HG03103 (cell line): Measurements from ENCODE around the gene RAB4B.
"Not testable (repeated sequence)": the region's sequence is repeated elsewhere in the genome, so short reads cannot be mapped to it uniquely, and the experiment has no call there.

Experiments used
- ATAC-seq: cut with Tn5 transposase; IDR thresholded peaks from one replicate; pipeline ENCODE4 v1.9.1; 2021; ENCODE audit warnings: low read depth; ENCODE audit not compliant: unreplicated experiment

RAB4B gene

DNA sequence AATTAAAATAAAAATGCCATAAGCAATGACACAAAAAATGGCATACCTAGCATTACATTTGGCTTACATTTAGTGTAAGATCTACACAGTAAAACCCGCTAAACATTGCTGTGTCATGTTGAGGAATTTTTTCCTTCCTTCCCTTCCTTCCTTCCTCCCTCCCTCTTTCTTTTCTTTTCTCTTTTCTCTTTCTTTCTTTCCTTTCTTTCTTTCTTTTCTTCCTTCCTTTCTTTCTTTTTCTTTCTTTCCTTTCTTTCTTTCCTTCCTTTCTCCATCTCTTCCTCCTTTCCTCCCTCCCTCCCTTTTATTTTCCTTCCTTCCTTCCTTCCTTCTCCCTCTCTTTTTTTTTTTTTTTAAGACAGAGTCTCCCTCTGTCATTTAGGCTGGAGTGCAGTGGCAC is 60.4 kb downstream of the RAB4B start:
- ATAC-seq = not testable (repeated sequence)

DNA sequence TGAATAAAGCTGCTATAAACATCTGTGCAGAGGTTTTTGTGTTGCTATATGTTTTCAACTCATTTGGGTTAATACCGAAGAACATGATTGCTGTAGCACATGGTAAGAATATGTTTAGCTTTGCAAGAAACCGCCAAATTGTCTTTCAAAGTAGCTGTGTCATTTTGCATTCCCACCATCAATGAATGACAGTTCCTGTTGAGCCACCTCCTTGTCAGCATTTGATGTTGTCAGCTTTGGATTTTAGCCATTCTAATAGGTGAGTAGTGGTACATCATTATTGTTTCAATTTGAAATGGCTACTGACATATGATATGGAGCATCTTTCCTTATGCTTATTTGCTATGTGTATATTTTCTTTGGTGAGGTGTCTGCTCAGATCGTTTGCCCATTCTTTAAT is 64.0 kb downstream of the RAB4B start:
- not testable (repeated sequence) for ATAC-seq

DNA sequence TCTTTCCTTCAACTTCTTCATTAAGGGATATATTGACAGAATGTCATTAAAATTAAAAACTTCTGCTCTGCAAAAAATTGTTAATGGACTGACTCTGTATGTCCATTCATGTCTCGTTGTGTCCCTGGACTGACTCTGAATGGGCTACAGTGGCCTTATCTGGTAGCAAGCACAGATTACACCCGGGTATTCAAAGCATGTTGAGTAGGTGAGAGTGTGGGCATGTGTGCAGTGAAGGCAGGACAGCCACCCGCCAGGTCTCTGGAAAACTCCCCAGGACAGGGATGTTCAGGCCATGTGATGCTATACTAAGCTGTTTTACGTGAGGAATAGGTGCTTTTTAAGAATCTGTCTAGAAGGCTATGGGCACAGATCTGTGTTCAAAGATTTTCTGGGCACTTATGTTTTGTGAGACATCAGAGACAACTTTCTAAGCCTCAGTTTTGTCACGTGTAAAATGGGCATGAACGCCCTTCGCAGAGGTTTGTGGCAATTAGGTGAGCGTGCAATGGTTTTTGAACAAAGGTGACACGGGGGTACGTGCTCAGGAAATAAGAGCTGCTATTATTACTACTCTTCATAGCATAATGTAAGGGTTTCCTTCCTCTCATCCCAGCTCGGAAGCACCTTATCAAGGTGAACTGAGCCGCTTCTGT is 65.1 kb downstream of the RAB4B start:
- ATAC-seq = not testable (repeated sequence)

DNA sequence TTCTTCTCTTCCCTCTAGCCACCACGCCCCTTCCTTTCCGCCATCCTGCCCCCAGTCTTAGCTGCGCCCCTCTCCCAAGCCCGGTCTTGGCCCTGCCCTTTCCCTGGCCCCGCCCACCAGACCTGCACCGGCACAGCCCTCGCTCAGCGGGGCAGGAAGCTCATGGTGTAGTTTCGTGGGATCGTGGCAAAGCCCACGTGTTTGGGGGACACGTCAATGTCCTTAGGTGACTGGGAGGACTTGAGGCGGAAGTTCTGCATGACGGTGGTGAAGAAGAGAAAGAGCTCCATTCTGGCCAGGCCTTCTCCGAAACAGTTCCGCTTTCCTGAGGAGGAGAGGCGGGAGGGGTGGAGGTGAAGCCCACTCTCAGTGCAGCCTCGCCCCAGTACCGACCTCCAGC is 65.6 kb downstream of the RAB4B start:
- ATAC-seq = not testable (repeated sequence)
